Esophagus squamous epithelium (tissue), 4 donors: Measurements from ENCODE around the gene DBET.
"Not testable (repeated sequence)": the region's sequence is repeated elsewhere in the genome, so short reads cannot be mapped to it uniquely, and the experiment has no call there.

ENCODE experiments used
- CTCF ChIP-seq, 6 experiments: fragments of 450-650 bp in 4 of 6; fragments of 200-600 bp in 2 of 6; sonication (generic) in 2 of 6; IDR thresholded peaks; one replicate each; pipeline ENCODE4 v1.5.1; 2016 to 2019; ENCODE audit warnings: antibody characterized with exemption in 6 of 6, mild to moderate bottlenecking in 4 of 6, moderate library complexity in 4 of 6
- POLR2A ChIP-seq, 4 donors: fragments of 450-650 bp; IDR thresholded peaks; one replicate each; pipeline ENCODE4 v1.6.1; 2017; ENCODE audit warnings: antibody characterized with exemption in 4 of 4, mild to moderate bottlenecking in 4 of 4, moderate library complexity in 3 of 4

GRCh38 chr4:190099605-190100004 is 35.3 kb downstream of the DBET start:
- TF ChIP-seq CTCF, POLR2A (IDR thresholded peaks at IDR 0.05): not testable (repeated sequence)
